Activated T-helper 17 cell treated with anti-CD3 and anti-CD28 coated beads, Interleukin-2, amount 50 U/mL, for 72 hours (primary cell): ENCODE results near the gene SUSD4. TPM values are rescaled to one million over a fixed set of nuclear protein-coding genes. Genes with fewer than 3 reads are reported as not detected.

Experiments used
- ATAC-seq: fragments of 150-1000 bp; cut with Tn5 transposase; replicated peaks from 2 replicates; pipeline ENCODE4 v1.10.0; 2021; ENCODE audit warnings: mild to moderate bottlenecking, moderate library complexity
- H3K27ac Mint-ChIP-seq: one replicate; pipeline ENCODE4 v1.8.0; 2022; ENCODE audit warnings: mixed read lengths
- H3K27me3 Mint-ChIP-seq: one replicate; pipeline ENCODE4 v1.8.0; 2022; ENCODE audit warnings: mixed read lengths
- H3K36me3 Mint-ChIP-seq: one replicate; pipeline ENCODE4 v1.8.0; 2022; ENCODE audit warnings: low read depth, mild to moderate bottlenecking, mixed read lengths
- H3K4me1 Mint-ChIP-seq: one replicate; pipeline ENCODE4 v1.8.0; 2022; ENCODE audit warnings: mixed read lengths
- H3K4me3 Mint-ChIP-seq: one replicate; pipeline ENCODE4 v1.8.0; 2022; ENCODE audit warnings: mild to moderate bottlenecking, mixed read lengths
- H3K9me3 Mint-ChIP-seq: one replicate; pipeline ENCODE4 v1.8.0; 2022; ENCODE audit warnings: mixed read lengths
- total RNA-seq, 2 donors: library from RNA; stranded (reverse); gene quantifications; one replicate each; pipeline ENCODE4 v1.2.3, GENCODE V29; 2022

Gene SUSD4
- total RNA-seq, 2 donors from 2014 or later: 0.11 to 0.42 TPM

DNA sequence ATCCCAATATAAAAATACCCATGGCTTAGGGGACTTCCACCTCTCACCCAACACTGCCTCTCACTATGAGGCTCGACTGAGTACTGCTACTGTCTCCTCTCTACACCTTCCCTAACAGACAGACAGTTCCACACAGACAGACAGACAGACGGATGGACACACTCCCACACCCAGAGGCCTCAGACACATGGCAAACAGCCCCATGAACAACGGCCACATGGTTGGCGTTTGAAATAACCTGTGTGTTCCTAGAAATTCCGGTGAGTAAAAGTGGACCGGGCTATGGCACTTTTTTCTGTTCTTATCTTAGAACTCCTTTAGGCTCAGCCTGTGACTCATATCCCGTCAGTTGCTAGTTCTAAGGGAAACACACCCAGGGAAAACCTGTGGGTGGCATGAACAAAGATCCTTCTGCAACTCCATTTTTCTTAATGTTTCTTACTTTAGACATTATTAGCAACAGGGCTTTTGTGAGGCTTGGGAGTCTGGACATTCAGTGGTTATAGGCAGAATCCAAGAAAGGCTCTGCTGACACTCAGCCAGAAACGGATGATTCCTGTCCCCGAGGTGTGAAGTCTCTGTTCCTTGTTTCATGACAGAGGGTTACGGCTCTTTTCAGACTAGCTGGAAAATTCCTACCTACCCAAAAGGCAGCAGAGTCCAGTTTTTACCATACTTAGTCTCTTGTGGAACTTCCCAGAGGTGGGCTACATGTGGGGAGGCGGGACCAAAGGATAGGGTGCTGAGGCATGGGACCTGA is 130.4 kb downstream of the SUSD4 start:
- no peaks in the 10 kb centered on the region for H3K36me3 Mint-ChIP-seq
- H3K4me1 Mint-ChIP-seq: peaks cover 32% of the 10 kb centered on the region
- ATAC-seq: peak; percentile 36
- peak overlapping the region; percentile 37 for H3K4me3 Mint-ChIP-seq
- H3K9me3 Mint-ChIP-seq: peaks cover 10% of the 10 kb centered on the region
- peak overlapping the region; percentile 16 for H3K27ac Mint-ChIP-seq
- no peaks in the 10 kb centered on the region for H3K27me3 Mint-ChIP-seq

DNA sequence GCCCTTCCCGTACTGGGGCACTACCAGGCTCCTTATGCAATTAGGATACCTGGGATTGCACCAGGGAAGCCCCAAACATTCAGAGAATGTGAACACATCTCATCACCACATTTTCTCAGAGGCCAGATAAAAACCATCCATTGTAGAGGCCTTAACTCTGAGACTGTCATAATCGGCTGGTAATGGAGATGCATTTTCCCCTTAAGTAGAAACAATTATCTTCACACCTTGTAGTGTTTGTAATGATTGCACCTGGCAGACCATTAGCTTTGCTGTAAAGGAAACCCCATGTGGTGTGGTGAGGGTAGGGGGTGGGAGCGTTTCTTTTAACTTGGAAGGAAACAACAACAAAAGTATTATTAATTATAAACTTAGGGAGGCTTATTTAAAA is 131.0 kb downstream of the SUSD4 start:
- Mint-ChIP-seq H3K4me3 (peak overlapping the region; percentile 37), H3K27ac (peak overlapping the region; percentile 16), H3K9me3 (peaks cover 10% of the 10 kb centered on the region), H3K36me3 (no peaks in the 10 kb centered on the region), H3K27me3 (no peaks in the 10 kb centered on the region), H3K4me1 (peaks cover 32% of the 10 kb centered on the region)
- no peak for ATAC-seq

DNA sequence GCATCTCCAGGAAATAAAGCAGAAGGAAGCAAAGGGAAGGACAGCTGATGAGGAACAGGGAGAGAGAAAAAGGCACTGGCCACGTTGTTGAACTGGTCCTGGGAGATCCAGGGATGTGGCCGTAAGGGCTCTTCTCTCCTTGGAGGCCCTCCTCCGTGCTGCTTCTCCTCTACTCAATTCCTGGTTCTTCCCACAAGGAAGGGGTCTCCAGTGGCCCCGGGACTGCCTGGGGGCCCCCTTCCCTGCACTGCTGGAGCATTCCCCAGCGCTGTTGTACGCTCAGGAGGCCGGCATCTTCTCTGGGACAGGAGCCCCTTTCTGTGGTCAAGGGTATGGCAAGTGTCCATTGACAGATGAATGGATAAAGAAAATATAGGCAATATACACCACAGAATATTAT is 132.4 kb downstream of the SUSD4 start:
- no peak for ATAC-seq

DNA sequence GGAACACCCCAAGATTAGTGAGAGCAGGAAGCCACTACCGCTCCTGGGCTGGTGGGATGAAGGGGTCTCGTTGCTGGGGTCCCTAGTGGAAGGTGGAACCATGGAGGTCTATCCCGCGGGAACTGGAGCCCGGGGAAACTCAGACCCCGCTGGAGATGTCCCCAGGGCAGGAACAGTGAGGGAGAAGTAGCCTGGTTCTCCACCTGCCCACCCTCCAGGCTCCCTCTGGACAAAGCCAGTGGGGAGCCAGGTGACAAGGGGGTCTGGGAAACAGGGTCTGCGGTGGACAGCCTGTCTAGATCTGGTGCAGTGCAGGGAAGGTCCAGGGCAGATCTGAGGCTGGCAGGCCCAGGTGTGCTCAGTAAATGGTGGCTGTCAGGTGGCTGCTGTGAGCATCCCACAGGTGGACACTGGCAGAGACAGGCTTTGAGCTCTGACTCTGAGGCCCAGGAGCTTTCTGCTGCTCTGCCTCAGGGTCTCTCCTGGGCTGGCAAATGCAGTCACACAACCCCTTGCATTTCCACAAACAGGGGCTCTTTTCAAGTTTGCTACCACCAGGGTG is 132.9 kb downstream of the SUSD4 start:
- ATAC-seq: no peak
- H3K27ac Mint-ChIP-seq: peak overlapping the region; percentile 88
- H3K4me3 Mint-ChIP-seq: peak overlapping the region; percentile 70
- H3K9me3 Mint-ChIP-seq: no peaks in the 10 kb centered on the region
- no peaks in the 10 kb centered on the region for H3K27me3 Mint-ChIP-seq
- H3K36me3 Mint-ChIP-seq: no peaks in the 10 kb centered on the region
- H3K4me1 Mint-ChIP-seq: peaks cover 32% of the 10 kb centered on the region

More for the DNA sequence above, 132.4 kb downstream of the SUSD4 start:
- H3K4me1 Mint-ChIP-seq: peaks cover 32% of the 10 kb centered on the region
- H3K9me3 Mint-ChIP-seq: peaks cover 2% of the 10 kb centered on the region
- H3K4me3 Mint-ChIP-seq: no peak overlapping the region
- peak overlapping the region; percentile 20 for H3K27ac Mint-ChIP-seq
- H3K27me3 Mint-ChIP-seq: no peaks in the 10 kb centered on the region
- H3K36me3 Mint-ChIP-seq: no peaks in the 10 kb centered on the region

DNA sequence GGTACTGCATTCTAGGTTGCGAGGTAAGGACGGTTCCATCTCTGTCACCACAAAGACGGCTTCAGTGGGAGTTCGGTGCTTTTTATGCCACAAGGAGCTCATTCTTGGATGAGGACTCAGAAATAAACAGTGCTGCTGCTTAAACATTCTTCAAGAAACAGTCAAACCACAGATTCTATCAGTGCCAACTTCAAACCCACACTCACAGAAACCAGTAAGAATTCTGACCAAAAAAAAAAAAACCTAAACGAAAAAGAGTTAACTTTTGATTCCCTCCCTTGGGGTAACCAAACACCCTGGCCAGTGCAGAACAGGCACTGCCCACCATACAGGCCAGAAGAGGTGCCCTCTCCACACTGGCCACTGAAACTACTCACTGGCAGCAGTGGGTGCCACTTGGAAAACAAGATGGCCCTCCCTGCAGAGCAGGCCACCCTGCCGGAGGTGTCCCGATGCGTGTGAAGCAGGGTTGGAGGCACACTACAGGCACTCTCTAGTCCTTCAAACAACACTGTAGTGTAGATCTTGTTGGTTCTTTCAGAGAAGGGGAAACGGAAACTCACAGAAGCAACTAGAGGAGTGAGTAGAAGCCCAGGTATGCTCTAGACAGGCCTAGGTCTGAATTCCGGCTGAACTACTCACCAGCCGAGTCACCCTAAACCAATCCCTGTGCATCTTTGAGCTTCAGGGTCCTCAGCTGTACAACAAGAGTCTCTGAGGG is 133.7 kb downstream of the SUSD4 start:
- H3K4me3 Mint-ChIP-seq: peak overlapping the region; percentile 70
- ATAC-seq: peak; percentile 79
- peaks cover 32% of the 10 kb centered on the region for H3K4me1 Mint-ChIP-seq
- H3K9me3 Mint-ChIP-seq: no peaks in the 10 kb centered on the region
- H3K36me3 Mint-ChIP-seq: no peaks in the 10 kb centered on the region
- no peaks in the 10 kb centered on the region for H3K27me3 Mint-ChIP-seq
- peak overlapping the region; percentile 88 for H3K27ac Mint-ChIP-seq

DNA sequence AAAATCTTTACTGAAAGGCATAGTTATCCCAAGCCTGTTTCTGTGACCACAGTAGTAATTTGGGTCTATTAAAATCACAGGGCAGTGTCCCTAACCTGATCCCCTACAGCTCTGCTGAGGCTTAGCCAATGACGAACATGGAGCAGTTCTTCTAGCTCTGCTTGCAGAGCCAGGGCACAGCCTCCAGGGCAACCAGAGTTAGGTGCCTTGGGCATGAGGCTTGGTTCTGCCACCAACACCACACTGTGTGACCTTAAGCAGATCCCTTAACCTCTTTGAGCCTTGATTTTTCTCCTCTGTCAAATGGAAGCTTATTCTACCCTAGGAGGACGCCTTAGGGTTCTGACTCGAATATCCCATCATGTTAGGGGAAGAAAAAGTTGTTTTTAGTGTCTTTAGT is 134.2 kb downstream of the SUSD4 start:
- peak overlapping the region; percentile 88 for H3K27ac Mint-ChIP-seq

DNA sequence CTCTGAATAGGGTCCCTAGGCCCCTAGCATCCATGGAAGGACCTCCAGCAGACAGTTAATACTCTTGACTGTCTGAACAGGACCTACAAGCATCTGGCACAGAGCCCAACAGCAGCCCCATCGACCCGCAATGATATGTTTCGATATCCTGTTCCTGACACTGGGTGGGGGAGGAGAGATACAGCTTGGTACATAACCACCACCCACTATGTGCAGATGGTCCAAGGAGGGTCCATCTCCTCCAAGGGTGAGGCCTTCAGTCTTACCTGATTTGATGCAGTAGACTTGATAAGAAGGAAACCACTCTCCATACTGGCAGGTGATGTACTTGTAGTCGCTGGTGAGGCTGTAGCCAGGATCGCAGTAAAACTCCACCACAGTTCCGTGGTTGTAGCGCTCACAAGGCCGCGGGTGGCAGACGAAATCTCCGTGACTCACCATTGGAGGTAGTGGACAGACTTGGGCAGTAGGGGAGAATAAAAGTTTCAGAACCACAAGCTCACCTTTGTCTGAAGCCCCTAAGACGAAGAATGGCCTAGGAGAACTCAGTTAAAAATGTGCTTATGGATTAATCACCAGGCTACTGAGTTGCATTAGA is 134.9 kb downstream of the SUSD4 start:
- no peaks in the 10 kb centered on the region for H3K9me3 Mint-ChIP-seq
- ATAC-seq: no peak
- peaks cover 27% of the 10 kb centered on the region for H3K4me1 Mint-ChIP-seq
- no peak overlapping the region for H3K27ac Mint-ChIP-seq
- H3K36me3 Mint-ChIP-seq: no peaks in the 10 kb centered on the region
- no peaks in the 10 kb centered on the region for H3K27me3 Mint-ChIP-seq
- H3K4me3 Mint-ChIP-seq: no peak overlapping the region

More for the DNA sequence above, 134.2 kb downstream of the SUSD4 start:
- ATAC-seq: no peak
- H3K9me3 Mint-ChIP-seq: no peaks in the 10 kb centered on the region
- peak overlapping the region; percentile 70 for H3K4me3 Mint-ChIP-seq
- H3K27me3 Mint-ChIP-seq: no peaks in the 10 kb centered on the region
- H3K36me3 Mint-ChIP-seq: no peaks in the 10 kb centered on the region
- H3K4me1 Mint-ChIP-seq: peaks cover 30% of the 10 kb centered on the region

DNA sequence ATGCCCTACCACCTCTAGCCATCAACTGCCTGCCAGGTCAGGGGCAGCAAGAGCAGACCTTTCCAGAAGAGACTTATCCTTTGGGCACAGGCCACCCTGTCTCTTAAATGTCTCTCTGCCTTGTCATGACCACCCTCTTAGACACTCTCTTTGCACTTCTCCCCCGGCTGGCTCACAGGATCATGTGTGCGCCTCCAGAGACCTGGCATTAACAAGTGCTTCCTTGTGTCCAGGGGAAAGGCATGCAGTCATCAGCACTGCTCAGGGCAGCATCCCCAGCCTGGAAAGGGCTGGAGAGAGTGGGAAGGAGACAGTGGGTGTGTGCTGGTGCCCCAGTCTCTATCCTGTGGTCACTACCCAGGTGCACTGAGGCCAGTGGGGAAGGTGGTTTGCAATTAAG is 135.8 kb downstream of the SUSD4 start:
- H3K4me1 Mint-ChIP-seq: peaks cover 23% of the 10 kb centered on the region
- H3K27me3 Mint-ChIP-seq: no peaks in the 10 kb centered on the region
- no peaks in the 10 kb centered on the region for H3K9me3 Mint-ChIP-seq
- no peak for ATAC-seq
- H3K36me3 Mint-ChIP-seq: no peaks in the 10 kb centered on the region
- H3K4me3 Mint-ChIP-seq: no peak overlapping the region
- no peak overlapping the region for H3K27ac Mint-ChIP-seq

DNA sequence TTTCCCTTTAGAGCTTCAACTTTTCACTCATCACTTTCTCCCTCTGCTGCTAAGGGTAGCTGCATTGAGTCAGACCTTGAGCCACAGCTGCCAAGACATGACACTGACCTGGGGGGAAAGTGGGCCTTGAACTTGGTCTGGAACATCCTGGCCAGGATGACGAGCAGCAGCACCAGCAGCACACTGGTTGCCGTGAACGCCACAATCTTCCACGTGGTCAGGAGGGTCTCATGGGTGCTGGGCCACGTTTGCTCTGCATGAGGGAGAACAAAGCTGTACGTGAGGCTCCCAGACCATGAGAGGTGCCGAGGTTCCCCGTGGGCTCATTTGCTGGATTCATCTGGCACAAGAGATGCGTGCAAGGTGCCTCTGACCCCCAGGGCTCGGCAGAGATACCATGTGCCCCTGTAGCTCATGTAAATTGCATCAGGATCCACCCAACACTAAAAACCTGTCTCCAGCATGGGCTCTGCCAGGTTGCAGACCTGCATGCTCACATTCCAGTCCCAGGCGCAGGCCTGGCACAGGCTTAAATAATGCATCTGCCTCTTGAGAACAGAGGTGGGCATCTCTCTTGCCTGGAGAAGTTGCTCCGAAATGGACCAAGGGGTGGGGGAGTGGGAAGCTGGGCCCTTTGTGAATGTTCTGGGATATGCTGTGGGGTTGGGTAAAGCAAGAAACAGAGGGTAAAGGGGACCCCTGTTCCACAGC is 136.3 kb downstream of the SUSD4 start:
- H3K27ac Mint-ChIP-seq: no peak overlapping the region
- no peak for ATAC-seq
- H3K36me3 Mint-ChIP-seq: peaks cover 5% of the 10 kb centered on the region
- H3K4me3 Mint-ChIP-seq: no peak overlapping the region
- no peaks in the 10 kb centered on the region for H3K27me3 Mint-ChIP-seq
- peaks cover 23% of the 10 kb centered on the region for H3K4me1 Mint-ChIP-seq
- H3K9me3 Mint-ChIP-seq: no peaks in the 10 kb centered on the region

DNA sequence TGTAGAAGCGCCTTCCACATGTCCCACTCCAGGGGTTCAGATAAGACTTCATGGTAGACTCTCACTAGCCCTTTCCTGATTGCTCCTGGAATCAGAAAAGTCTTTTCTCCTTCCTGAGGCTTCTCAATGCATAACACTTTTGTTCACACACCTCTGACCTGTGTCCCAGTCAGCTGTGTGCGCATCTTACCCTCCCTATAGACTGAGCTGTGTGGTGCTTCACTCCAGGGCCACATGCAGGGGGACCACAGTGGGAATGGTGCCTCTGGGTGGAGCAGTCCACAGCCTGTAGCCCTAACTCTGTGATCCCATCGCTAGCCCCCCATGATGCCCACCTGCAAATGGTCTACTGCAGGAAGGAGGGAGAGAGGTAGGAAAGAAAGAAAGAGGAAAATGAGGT is 136.9 kb downstream of the SUSD4 start:
- Mint-ChIP-seq H3K9me3 (no peaks in the 10 kb centered on the region), H3K36me3 (peaks cover 6% of the 10 kb centered on the region), H3K4me3 (no peak overlapping the region), H3K27me3 (no peaks in the 10 kb centered on the region), H3K4me1 (peaks cover 18% of the 10 kb centered on the region), H3K27ac (no peak overlapping the region)
- ATAC-seq: no peak

DNA sequence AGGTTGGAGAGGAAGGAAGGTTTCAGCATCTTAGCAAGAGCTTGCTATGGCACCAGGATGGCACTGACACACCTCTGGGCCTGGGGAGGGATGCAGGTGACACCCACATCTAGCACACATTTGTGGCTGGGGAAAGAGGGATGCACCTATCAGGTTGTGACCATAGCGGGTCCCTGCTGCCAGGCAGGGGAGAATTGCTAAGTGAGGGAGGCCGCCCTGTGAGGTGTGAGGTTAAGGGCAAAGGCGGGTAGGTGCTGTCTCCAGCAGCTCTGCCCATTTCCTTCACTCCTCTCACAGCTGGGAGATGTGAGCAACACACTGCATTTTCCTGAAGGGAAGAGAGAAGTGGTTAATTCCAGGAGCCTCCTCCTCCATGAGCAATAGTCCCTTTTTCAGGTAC is 137.7 kb downstream of the SUSD4 start:
- peaks cover 8% of the 10 kb centered on the region for H3K36me3 Mint-ChIP-seq
- H3K4me1 Mint-ChIP-seq: peaks cover 14% of the 10 kb centered on the region
- no peaks in the 10 kb centered on the region for H3K27me3 Mint-ChIP-seq
- ATAC-seq: no peak
- H3K4me3 Mint-ChIP-seq: no peak overlapping the region
- H3K27ac Mint-ChIP-seq: no peak overlapping the region
- H3K9me3 Mint-ChIP-seq: no peaks in the 10 kb centered on the region

DNA sequence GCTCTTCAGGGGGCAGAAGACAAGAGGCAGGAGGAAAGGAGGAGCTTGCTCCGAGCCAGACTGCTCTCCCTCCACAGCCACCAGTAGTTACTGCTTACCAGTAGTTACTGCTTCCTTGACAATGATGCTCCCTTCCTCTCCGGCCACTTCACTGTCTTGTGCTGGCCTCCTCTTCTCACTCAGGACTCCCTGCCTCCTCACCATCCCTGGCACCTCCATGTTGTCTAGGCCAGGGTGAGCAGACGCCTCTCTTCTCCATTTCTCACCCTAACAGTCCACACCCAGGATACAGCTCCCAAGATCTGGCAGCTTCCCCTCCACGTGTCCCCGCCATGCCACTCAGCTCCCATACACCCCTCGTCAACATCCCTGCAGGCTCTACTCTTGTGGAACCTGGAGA is 138.5 kb downstream of the SUSD4 start:
- H3K9me3 Mint-ChIP-seq: no peaks in the 10 kb centered on the region
- H3K4me3 Mint-ChIP-seq: no peak overlapping the region
- no peak for ATAC-seq
- no peak overlapping the region for H3K27ac Mint-ChIP-seq
- peaks cover 8% of the 10 kb centered on the region for H3K4me1 Mint-ChIP-seq
- peaks cover 16% of the 10 kb centered on the region for H3K36me3 Mint-ChIP-seq
- no peaks in the 10 kb centered on the region for H3K27me3 Mint-ChIP-seq

DNA sequence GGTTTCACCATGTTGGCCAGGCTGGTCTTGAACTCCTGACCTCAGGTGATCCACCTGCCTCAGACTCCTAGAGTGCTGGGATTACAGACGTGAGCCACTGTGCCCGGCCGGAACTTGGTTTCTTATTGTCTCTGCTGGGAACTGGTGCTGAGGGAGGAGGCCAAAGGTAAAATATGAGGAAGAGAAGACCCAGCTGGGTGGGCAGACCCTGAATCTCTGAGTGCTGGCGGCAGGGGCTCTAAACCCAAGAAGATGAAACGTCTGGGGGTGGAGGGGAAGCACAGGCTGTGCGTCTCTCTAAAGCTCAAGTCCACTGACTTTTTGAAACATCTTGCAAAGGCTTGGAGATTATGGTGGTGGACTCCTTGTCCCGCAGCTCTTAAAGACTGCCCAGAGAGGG is 138.9 kb downstream of the SUSD4 start:
- ATAC-seq: no peak
- Mint-ChIP-seq H3K4me1 (peaks cover 4% of the 10 kb centered on the region), H3K4me3 (no peak overlapping the region), H3K27ac (no peak overlapping the region), H3K27me3 (no peaks in the 10 kb centered on the region), H3K9me3 (no peaks in the 10 kb centered on the region), H3K36me3 (peaks cover 16% of the 10 kb centered on the region)

DNA sequence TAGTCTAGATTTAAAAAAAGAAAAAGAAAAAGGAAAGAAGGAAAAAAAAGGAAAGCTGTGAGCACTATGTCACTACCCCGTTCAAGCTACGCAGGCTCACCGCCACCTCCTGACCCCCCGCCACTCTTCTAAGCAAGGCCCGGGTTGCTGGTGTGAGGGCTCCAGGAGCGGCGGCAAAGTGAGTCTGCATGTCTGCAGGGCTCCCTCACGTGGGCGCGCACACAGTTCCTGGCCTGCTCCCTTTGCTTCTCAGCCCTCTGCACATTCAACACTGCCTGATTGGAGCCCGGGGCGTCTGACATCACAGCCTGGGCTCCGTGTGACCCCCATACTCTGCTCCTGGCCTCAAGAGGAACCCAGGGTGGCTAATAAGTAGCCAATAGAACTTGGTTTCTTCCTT is 139.5 kb downstream of the SUSD4 start:
- no peak for ATAC-seq
- Mint-ChIP-seq H3K9me3 (no peaks in the 10 kb centered on the region), H3K4me3 (no peak overlapping the region), H3K36me3 (peaks cover 16% of the 10 kb centered on the region), H3K27me3 (no peaks in the 10 kb centered on the region), H3K4me1 (no peaks in the 10 kb centered on the region), H3K27ac (no peak overlapping the region)
